NCI-H1694 (cell line): ENCODE data around the gene ZBTB20.
"Not testable (repeated sequence)": the region's sequence is repeated elsewhere in the genome, so short reads cannot be mapped to it uniquely, and the experiment has no call there.

Source experiments
- DNase-seq: peaks from one replicate; lab custom pipeline; 2025; lab: John Stamatoyannopoulos, UW

Gene ZBTB20

DNA sequence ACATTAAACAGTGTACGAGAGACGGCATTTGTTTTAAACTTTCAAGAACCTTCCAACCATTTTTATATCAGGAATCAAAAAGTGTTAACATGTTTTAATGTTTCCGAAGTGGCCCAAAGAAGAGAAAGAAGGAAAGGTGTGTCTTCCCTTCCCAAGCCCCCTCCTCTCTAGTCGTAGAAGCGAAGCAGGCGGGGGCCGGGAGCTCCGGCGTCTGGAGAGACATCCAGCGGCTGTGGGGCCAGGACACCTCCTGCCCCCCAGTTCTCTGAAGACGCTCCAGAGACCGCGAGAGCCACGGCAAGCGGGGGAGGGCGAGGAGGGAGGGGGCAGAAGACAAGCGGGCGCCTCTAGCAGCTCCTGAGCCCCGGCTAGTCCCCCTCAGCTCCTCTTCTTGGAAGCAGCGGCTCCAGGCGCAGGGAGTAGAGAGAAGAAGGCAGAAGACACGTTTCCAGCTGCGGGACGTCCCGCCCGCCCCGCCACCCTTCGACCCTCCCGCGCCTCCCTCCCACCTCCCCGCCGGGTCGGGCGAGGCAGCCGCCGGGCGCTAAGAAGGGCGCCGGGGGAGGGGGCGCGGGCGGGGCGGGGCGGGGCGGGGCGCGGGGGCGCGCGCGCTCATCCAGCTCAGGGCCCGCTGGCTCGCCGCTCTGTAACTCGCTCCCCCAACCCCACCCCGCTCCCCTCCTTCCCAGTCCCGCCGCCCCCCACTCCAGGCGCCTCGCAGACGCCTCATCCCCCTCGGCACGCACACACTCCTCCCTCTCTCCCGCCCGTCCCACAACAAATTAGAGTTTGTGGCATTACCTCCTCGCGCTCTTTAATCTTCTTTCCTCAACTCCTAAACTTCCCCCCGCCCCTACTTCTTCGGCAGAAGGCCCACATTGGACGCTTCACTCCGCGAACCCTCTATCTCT is at the start of gene ZBTB20:
ZBTB20 (minus strand) TSS at position 871 of the 911 bp plus-strand sequence.
- peak; percentile 16 for DNase-seq

DNA sequence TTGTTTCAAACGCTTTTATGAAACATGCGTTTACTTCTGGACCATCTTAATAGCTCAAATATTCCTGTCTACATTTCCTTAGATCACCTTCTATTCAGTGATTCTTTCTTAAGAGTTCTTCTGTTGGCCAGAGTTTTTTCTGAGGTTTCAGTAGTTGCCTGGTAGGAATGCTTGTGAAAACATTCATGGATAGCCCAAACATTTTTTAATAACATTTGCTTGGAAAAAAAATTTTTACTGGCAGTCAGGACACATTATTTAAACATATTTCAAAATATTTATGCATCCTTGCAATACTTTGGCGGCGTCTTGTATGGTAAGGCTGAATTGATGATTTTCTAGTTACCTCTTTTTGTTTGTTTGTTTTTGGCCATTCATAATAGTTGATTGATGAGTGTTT is 47.4 kb upstream of the ZBTB20 start:
- DNase-seq, result no peak

DNA sequence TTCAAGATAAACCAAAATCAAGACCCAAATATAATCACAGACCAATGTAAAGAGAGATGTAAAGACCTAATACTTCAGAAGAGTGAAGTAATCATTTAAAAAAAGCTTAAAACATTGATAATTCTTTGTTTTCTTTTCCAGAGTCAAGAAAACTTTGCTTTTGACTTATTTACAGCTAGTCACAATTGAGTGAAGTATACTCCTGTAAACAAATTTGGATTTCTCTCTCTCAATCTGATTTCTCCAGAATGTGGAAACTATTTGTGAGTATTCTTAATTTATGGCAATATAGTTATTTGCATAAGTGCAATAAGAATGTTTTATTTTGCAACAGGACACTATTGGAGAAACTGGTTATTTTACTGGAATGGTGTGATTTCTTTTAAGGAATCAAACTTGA is 43.7 kb upstream of the ZBTB20 start:
- DNase-seq, result no peak

DNA sequence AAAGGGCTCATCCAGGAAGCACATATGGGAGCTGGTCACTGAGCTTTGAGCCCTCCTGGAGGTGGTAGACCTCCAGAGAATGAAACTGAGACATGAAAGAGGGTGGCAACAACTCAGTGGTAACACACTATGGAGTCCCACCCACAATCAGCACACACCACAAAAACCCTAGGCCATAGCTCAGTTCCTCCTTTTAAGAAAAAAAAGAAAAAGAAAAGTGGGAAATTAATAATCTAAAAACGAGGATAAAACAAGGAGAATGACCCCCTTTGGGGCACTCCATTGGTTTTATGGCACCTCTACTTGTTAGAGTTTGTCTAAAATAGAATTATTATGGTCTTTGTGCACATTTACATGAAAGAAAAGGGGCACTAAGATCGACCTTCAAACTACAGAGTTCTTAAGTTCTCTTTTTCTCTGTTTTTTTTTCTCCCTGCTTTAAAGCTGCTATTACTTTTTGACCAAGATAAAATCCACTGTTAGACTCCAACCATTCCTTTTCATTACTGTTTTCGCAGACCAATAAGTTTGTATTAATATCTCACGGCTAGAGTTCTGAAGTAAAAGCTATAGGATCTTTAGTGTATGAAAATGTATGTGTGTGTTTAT is 40.2 kb upstream of the ZBTB20 start:
- no peak for DNase-seq

DNA sequence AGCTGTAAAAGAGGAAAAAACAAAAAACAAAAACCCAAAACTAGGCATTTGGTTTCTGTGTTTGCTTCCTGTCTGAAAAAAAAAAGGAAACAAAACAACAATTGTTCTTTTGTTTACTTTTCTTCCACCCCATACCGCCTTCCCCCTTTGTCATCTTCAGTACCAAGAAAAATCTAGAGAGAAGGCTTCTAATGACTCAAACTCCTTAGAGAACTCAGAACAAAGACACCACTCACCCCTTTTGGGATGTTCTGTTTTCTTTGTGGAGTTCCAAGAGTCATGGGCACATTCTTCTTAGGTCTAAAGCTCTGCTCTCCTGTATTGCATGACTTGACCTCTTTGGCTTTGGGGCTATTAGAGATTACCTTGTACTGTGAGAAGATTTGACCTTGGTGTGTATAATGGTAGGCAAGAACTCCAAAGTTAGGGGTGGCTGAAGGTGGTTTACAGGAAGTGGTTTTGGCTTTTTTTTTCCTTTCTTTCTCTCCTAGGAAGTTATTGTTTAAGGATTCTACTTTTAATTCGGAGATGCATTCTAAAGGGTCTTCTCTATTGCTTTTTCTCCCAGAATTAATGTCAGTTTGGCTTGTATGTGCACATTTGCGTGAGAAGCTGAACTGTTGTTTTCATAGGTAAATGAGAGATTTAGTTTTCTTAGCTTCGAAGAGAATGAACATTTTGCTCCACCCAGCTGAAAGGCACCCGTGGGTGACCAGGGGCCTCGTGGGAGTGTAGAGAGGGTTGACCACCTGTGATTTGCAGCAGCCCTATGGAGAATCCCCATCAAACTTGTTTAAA is 39.5 kb upstream of the ZBTB20 start:
- no peak for DNase-seq

DNA sequence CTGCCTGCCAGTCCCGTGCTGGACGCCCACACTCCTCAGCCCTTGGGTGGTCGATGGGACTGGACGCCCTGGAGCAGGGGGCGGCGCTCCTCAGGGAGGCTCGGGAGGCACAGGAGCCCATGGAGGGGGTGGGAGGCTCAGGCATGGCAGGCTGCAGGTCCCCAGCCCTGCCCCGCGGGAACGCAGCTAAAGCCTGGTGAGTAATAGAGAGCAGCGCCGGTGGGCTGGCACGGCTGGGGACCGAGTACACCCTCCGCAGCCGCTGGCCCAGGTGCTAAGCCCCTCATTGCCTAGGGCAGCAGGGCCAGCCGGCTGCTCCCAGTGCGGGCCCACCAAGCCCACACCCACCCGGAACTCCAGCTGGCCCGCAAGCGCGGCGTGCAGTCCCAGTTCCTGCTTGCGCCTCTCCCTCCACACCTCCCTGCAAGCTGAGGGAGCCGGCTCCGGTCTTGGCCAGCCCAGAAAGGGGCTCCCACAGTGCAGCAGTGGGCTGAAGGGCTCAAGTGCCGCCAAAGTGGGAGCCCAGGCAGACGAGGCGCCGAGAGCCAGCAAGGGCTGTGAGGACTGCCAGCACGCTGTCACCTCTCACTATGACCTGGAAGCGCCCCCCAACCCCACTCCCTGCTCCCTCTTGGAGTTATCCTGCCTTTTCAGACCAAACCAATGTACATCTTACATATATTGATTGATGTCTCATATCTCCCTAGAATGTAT is 37.9 kb upstream of the ZBTB20 start:
- DNase-seq, result not testable (repeated sequence)

DNA sequence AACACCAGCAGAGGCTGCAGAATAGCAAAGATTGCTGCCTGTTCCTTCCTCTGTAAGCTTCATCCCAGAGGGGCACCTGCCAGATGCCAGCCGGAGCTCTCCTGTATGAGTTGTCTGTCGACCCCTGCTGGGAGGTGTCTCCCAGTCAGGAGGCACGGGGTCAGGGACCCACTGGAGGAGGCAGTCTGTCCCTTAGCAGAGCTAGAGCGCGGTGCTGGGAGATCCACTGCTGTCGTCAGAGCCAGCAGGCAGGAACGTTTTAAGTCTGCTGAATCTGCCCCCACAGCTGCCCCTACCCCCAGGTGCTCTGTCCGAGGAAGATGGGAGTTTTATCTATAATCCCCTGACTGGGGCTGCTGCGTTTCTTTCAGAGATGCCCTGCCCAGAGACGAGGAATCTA is 31.8 kb upstream of the ZBTB20 start:
- not testable (repeated sequence) for DNase-seq

DNA sequence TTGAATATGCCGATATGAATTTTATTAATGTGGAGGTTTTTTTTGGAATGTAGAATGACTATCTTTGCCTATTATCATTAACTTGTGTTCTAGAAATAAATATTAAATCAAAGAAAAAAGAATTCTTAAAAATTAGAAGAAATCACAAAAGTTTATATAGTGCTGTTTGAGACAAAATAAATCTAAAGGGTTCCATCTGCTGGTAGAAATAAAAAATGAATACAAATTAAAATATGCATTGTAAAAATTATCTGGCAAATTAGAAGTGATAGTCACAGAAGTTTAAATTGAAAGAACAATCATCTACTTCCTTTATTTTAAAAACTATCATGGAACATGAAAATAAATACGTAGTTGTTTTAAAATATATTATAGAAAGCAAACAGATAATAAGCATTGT is 22.7 kb upstream of the ZBTB20 start:
- DNase-seq, result no peak

DNA sequence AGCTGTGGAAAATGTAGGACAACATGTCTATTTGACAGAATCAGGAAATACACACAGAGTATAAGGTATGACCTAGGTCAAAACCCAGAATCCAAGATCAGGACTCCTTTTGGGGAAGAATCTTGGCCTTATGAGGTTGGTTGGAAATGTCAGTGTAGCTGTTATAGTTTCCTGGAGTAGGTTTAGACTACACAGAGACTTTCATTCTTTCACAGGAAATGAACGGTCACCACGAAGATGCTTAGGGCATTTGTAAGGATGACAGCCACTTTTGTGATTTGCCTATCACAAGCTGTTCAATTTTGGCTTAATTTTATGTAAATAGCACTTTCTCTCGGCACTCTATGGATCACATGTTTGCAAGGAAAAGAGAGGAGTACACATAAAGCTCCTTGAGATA is 18.6 kb upstream of the ZBTB20 start:
- no peak for DNase-seq

DNA sequence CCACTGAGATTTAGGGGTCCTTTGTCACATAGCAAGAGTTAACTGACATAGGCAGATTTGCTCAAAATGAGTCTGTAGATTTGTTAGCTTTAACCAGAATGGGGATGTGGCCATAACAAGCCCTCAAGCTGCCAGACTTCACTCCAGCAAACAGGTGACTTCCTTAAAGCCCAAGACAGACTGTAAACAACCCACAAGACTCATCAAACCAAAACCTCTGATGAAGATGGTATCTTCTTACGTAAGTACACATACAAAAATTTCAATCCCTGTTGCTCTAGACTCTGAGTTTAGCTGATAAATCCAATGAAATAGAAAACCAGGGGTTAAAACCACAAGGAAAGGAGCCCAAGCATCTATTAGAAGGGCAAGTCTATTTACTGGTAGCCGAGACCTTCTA is 18.2 kb upstream of the ZBTB20 start:
- DNase-seq, result no peak

DNA sequence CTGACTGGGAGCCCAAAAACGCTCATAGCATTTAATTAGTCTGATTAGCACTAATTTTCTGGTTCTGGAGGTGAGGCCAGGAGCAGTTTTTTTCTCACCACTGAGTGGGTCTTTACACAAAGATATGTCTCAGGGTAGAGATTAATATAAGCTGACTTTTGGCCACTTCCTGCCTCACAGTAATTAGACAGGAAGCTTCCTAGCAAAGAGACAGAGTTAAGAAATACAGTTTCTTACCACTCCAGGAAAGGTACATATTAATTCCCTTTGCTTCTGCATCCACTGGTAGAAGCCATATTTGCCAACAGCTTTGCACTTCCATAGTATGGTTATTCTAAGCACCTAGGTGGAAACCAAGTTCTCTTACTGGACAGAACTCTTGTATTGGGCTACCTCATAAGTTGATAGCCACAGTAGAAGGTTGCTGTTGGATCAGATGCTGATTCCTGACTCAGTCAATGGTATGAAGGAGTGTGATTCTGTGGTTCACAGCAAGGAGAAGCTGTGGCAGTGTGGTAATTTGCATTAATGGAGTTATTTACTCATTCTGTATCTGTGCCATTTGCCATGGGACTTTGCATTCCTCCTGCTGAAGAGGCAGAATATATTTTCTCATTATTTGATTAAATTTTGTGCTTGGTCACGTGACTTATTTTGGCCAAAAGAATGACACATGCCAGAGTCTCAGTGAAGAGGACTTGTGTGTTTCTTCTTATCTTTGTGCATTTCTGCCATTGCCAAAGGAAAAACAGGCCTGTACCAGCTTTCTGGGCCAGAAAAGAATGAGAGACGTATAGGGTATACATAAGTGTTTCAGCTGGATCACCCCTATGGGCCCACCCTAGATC is 17.5 kb upstream of the ZBTB20 start:
- DNase-seq, result no peak

DNA sequence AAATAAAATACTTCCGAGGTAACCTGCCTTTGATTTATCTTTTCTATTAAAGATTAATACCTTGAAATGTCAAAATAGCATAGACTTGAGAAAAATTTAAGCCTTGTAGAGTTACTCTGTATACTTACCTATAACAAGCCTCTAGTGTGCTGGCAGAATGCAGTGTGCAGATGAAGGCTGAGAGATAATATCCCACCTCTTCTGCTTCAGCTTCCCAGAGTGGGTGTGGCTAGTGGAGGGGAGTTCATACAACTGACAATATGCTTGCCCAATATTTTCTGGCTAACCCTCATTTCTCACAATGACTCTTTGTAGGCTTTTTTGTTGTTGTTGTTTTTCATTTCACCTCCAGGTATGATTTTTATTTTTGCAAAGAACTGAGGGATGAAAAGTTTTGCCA is 15.7 kb upstream of the ZBTB20 start:
- DNase-seq, result no peak

DNA sequence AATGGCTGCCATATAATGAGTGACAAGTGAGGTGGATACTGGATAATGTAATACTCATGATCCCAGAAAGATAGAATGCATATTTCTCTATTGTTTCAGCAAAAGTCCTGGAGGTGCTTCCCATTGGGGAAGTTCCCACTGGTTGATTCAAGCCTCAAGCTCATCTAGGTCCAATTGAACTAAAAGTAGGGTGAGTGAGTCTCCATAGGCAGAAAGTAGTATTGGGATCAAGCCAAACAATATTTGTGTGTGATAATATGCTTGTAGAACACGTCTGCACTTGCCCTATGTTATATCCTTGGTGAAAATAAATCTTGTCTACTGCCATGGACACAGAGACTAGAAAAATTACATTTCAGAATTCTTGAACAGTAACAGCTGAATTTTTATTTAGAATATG is 14.8 kb upstream of the ZBTB20 start:
- no peak for DNase-seq

DNA sequence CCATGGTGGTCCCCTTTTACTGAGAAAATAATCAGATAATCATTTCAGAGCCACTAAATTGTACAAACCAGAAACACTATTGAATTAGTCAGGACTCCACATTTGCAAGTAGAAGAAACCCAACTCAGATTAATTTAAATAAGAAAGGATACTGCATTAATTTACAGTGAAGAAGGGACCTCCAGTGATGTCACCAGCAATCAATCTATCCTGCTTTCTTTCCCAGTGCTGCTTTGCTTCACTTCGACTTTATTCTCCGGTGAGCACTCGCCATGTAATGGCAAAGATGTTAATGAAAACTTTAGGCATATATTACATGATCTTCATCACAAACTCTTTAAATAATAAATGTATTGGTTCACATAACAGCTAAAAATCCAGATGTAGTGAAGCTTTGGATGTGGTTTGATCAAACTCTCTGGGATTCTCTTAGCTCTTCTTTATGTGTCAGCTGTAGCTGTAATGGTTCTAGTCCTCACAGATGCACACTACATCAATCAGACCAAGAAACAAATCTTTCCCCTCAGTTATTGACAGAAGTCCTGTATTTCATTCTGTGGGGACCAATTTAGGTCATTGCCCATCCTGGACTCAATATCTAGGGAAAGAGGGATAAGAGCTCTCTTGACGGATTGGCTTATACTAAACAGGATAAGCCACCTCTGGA is 14.2 kb upstream of the ZBTB20 start:
- DNase-seq, result no peak

DNA sequence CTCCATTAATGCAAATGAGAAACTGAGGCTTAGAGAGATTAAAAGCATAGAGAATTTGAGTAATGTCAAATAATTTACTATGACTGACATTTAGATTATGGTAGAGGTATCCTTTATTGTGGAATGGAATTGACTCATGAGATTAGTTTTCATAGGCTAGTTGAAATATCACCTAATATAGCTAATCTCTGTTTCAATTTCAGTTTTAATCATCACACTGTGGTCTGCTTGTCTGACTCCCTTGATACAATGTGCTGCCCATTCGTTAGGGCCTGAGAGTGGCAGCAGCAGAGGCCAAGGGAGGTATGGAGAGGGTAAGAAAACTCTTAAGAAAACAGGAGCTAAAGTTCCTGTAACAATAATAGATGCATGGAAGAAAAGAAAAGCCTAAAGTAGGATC is 13.2 kb upstream of the ZBTB20 start:
- DNase-seq, result no peak

DNA sequence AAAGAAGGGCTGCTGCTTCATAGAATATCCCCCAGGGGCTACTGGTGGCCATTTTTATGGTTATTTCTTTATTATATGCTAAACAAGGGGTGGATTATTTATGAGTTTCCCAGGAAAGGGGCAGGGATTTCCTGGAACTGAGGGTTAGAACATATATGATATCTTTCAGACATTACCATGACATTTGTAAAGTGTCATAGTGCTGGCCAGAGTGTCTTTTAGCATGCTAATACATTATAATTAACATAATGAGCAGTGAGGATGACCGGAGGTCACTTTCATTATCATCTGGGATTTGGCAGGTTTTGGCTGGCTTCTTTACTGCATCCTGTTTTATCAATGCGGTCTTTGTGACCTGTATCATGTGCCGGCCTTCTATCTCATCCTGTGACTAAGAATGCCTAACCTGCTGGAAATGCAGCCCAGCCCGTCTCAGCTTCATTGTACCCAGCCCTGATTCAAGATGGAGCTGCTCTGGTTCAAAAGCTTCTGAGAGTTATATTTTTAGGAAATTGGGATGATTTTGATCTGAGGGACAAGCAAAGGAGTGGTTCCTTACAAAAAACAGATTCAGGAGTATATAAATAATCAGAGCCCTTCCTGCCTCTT is 9.1 kb upstream of the ZBTB20 start:
- DNase-seq, result no peak

DNA sequence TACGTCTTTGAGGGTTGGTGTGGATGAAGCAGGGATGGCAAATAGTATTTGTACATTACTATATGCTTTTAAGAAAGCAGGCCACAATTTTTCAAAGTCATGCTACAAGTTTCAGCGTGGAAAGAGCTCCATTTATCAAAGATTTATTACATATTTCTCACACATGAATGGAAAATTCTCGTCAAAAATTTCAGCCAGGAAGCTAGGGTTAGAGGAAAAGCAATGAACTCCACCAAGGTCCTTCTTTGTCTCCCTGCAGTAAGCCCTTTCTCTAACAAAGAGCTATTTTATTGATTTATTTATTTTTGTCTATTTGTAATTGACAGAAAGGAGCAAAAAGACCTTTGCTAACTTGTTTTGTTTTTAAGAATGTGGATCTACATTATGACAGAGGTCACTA is 7.5 kb upstream of the ZBTB20 start:
- no peak for DNase-seq

DNA sequence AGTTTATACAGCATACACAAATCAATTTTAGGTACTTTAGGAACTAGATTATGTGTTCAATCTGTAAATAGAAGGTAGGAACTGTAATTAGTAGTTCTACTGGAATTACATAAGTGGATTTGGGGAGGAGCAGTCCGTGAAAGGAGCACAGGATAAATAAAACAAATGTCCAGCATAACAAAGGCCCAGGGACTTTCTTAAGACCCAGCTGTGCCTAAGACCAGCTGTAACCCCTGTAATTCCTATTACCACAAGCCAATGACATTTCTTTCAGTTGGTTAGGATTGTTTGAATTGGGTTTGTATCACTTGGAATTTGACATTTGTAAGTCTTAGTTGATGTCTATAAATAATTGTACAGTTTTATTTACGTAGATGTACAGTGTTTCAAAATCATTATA is 4.8 kb upstream of the ZBTB20 start:
- no peak for DNase-seq

DNA sequence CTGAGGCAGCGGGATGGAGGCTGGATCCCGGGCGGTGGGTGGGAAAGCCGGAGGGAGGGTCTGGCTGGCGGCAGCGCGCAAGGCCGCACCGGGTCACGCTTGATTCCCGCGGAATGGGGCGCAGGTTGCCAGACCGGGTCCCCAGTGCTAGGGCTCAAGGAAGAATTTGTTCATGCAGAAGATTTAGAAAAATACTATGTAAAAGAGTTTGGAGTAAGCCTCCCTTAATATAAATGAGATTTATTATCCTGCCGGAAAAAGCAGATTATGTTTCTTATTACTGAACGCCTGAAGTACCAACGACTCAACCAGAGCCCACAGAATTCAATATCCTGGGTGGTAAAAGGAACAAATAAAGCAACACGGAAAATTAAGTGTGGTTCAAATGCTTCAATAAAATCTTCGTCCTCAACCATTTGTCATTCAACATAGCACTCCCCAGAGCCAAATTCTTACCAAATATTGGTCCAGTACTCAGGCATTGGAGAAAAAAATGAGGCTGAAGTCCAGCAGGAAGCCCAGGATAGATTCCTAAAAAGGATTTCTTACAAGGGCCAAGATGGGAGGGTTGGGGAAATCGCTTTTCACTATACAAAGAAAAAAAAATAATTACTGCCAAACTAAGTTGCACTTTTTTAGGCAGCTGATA is 1.2 kb upstream of the ZBTB20 start:
- no peak for DNase-seq
